RPMI7951 (cell line): ENCODE measurements around the gene COL4A4. TPM values are rescaled to one million over a fixed set of nuclear protein-coding genes. Genes with fewer than 3 reads are reported as not detected.

ENCODE experiments used
- DNase-seq: peaks from one replicate; pipeline ENCODE4 v3.0.0-alpha.2; 2012; ENCODE audit warnings: low read depth
- total RNA-seq: library from RNA; depleted of rRNA; stranded (reverse); fragments of >200 nt; shearing (Covaris generic); gene quantifications from 2 replicates; pipeline ENCODE4 v1.2.3, GENCODE V29; 2014; rRNA removed

The COL4A4 gene
- total RNA-seq, 1 experiment from 2014 or later: 0.72 TPM

DNA sequence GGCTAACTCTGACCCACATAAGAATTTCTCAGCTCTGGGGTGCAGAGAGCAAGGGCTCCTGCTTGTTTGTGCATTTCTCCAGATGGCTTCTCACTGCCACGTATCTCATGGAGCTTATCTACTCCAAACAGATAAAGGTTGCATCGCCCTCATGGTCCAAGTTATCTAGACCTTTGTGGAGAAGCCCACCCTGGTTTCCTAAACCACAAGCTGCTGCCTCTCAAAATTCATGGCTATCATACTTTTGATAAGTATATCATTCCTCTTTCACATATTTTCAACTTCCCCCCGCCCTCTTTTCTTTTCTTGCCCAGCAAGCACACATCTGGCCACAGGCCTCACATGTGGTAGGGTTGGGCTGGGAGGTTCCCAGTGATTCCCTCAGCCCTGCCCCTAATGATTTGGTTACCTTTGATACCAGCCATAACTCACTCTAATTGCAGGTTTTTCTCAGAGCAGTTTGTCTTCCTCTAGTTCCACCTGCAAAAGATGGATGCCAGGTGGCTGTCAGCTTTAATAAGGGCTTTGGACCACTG is 182.1 kb downstream of the COL4A4 start:
- no peak for DNase-seq

DNA sequence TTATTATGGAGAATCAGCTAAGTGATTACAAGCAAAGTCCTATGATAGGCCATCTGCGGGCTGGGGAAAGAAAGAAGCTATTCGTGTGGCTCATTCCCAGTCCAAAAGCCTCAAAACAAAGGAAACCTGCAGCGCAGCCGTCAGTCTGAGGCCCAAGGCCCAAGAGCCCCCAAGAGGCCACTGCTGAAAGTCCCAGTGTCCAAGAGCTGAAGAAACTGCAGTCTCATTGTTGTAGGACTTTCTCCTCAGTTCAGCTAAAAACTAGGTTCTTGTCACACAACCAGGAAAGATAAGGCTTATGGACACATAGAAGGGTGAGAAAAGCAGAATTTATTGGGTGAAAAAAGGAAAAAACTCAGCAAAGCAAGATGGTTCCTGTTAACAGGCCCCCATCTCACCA is 185.0 kb downstream of the COL4A4 start:
- no peak for DNase-seq

DNA sequence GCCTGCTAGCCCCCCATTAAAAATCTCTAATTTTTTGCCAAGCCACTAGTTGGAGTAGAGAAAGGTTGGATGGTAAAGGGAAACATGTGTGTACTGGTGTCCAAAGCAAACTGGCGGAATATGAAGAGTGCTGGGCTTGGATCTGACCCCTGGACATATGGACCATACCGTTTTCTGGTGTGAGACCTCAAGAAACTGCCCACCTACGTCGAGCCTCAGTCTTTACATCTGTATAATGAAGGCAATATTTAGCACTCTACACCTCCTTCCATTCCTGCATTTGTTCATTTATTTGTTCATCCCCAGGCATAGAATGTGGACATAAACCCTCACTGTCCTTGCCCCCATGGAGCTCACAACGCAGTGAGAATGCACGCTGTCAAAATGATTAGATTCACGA is 185.7 kb downstream of the COL4A4 start:
- no peak for DNase-seq

DNA sequence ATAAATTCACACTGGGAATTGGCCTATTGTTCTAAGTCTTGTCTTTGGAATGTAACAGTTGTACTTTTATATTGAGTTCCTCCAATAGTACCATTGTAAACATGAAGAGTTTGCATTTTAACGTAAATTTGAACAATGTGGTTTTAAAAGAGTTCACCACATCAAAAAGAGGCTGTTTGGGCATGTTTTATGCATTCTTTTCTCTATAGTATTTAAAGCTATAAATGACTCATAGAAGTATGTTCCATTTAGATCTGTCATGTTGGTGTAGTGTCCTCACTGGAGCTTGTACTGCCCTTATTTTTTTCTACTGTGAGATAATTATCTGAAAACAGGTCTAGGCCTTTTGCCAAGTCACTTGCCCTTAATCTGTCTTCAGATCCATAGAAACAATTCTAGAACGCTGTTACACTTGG is 186.2 kb downstream of the COL4A4 start:
- peak; percentile 83 for DNase-seq

DNA sequence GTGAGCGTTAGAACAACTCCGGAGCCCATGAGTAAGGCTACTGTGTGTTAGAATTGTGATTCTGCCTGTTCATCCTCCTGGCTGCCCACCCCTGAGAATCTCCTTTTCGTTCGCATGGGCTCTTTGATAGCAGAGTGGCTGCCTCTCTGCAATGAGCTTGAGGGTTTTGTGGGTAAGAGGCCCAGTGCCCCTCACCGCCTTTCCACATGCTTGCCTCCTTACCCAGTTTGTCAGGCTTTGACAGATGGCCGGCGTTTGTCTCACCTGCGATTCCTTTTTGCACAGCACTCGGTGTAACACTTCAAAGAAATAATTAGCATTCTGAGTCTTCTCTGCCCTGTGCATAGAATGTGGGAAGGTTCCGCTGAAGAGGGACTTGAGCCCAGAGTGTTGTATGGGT is 190.2 kb downstream of the COL4A4 start:
- no peak for DNase-seq

DNA sequence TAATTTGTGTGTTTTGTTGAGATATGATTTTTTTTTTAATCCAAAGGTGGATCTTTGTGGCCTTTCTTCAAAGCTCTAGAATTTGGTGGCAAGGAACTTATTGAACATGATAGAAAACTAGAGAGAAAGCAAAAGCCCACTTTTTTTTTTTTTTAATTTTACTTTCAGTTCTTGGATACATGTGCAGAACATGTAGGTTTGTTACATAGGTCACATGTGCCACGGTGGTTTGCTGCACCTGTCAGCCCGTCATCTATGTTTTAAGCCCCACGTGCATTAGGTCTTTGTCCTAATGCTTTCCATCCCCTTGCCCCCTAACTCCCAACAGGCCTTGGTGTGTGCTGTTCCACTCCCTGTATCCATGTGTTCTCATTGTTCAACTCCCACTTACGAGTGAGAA is 192.2 kb downstream of the COL4A4 start:
- no peak for DNase-seq

DNA sequence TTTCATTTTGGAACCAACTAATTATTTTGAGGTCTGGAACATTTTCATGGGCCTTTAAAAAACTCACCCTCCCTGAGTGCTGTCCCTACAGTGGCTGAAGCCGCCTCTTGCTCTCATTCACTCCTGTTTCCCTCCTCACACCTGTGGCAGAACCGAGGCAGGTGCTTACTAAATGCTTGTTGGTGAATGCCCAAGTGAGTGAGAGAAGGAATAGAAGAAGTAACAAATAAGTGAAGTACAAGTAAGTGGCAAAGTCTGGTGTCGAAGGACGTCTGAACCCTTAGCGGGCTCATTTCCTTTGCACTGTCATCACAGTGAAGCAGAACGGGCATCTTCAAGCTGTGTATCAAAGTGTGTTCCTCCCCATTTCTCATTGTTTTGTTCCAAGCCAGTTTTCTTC is 192.9 kb downstream of the COL4A4 start:
- DNase-seq: no peak

DNA sequence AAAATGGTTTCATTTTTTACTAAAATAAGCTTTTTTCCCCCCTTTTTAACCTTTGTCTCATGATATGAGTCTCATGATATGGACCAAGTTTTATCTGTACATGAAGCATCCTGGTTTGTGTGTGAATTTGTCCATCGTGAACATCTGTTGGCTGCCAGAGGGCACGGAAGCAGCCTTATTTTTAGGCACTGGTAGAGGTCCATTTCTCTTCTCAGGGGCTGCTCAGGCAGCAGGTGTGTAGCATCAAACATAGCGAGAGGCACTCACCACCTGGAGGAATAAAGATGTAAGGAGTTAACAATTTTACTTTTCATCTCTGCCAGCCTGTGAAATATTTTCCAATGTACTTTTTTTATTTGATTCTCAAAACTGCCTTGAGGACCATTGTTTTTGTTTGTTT is 193.6 kb downstream of the COL4A4 start:
- DNase-seq: no peak

DNA sequence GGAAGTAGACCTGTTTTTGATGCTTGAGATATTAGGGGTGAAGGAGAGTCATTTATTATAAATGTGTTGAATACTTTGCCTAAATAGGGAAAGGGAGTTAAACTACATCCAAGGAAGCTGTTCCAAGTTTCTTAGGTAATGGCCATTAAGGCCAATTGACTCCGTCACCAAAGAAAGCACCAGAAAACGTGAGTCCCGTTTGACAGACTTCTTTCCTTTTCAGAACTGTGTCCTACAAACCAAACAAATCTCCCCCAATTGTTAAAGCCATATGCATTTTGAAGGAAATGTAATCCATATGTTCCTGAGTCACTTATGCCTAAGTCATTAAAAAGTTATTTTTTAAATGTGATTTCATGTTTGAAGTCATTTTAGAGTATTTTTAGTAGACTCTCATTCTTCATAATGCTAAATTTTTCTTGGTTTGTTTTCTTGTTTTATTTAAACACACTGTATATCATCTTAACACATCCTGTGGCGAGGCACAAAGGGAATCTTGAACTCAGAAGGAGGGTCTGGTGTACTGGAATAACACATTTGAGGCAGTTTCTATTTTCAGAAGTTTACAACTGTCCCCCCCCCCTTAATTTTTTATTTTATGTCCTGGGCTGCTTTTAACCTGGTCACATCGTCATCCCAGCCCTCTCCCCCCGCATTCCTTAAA is 194.5 kb downstream of the COL4A4 start:
- no peak for DNase-seq

DNA sequence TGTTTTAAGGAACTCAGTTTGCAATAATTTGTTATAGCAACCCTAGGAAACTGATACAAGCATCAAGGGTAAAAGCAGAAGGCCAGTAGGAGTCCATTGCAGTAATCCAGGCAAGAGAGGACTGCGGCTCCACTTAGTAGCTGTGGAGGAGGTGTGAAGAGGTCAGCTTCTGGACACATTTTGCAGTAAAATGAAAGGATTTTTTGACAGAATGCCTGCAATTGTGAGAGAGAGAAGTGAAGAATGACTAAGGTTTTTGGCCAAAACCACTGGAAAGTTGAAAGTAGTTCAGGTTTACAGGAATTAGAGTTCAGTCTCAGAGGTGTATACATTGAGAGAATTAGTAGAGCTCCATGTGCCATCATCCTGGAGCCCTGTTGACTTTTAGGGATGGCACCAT is 198.6 kb downstream of the COL4A4 start:
- no peak for DNase-seq

DNA sequence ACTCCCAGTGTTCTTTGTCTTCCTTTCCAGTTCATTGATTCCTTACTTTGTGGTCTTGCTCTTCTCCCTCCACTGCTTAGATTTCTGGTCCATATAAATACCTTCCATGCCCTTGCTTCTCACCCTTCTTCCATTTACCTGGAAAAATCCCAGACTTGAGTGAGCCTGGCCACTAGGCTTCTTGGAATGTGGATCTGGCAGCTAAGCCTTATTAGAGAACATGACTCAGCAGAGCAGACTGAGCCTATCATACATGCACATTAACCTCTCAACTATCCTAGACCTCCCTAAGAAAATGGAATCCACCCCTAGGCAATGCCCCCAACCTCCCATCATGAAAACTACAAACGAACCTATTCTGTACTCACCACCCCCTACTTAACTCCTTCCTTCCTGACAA is 200.5 kb downstream of the COL4A4 start:
- DNase-seq: peak; percentile 82

DNA sequence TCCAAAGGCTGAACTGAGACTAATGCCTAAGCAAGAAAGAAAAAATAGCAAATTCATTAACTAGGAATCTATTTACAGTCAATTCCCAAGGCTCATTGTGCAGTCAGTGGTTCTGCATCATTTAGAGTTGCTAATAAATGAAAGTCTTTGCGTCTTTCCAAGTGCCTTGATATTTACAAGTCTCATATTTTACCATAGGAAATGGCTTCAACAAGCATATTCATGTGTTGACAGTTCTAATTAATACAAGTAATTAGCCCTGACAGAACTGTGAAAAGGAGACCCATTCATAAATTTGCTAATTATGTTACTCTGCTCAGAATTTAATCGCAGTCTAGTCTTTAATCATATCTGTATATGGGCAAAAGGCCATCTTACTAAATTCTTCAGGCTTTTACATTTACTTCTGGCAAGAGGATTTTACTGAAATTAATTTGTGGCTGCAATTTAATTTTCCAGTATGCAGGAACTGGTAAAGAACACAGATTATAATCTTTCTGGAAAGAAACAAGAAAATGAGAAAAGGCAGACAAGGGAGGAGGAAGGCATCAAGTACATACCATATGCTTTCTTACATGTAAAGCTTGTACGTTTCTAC is 201.7 kb downstream of the COL4A4 start:
- DNase-seq: no peak

DNA sequence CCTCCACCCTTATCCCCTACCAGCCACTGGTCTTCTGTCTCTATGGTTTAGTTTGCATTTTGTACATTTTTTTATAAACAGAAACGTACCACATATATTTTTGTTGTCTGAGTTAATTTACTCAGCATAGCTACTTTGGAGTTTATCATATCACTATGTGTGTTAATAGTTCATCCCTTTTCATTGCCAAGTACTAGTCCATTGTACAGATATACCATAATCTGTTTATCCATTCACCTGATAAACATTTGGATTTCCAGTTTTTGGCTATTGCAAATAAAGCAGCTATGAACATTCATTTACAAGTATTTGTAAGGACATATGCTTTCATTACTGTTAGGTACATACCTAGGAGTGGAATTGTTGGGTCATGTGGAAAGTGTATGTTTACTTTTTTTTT is 204.6 kb downstream of the COL4A4 start:
- no peak for DNase-seq

DNA sequence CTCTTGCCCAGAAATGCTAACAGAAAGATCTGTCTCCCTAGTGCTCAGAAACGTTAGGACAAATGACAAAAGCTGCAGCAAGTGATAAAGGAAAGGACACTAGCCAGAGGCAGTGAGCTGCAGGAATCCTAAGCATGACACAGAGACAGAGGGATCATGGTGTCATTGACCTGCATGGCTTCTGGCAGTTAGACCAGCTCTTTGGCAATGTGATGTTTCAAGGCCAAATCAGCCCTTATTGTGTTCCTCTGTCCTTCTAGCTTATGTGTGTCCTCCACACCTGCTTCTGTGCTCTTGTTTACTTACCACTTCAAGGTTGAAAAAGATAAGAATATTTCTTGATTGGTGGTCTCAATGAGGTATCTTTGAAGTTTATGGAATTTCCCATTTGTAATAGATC is 207.3 kb downstream of the COL4A4 start:
- DNase-seq: no peak

DNA sequence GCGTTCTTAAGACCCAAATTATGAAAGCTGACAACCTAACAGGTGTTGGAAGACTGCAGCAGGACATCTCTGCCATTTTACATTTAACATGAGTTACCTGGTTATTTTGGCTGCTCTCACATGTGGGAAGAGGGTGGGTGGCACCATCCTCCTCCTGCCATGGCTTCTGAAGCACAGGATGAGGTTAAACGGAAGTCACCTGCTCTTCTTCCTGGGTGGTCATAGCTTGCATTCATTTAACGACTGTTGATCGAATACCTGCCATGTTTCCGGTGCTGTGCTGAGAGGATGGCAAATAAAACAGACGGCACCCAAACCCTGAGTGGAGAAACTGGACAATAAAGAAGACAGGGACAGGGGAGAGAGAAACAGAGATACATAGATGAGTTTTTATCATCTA is 210.2 kb downstream of the COL4A4 start:
- DNase-seq: no peak

DNA sequence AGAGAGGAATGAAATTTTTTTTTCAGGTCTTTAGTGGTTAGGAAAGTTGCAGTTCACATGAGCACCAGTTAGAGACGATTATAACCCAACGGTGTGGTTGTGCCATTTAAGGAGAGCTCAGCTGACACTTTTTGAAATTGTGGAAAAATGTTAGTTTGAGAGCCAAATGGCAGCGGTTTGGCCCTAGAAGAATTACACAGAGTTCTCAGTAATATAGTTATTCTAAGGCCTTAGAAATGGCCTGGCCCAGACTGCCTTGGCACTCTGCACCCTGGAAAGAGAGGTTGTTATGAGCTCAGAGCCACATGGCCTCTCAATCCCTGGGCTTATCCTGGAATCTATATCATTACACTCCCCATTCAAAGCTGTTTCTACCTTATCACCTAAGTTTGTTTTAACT is 210.8 kb downstream of the COL4A4 start:
- no peak for DNase-seq

Other genes starting within 250 kb of the COL4A4 start
- 0.29 and 1.2 TPM in 2 replicates for gene COL4A3, start 419 bp upstream of the COL4A4 start, total RNA-seq
- 162 and 180 TPM in 2 replicates for gene MFF, start 161.0 kb upstream of the COL4A4 start, total RNA-seq
- gene TM4SF20, start 215.1 kb upstream of the COL4A4 start, total RNA-seq: not detected in 2 replicates
- gene SCYGR1, start 223.7 kb upstream of the COL4A4 start, total RNA-seq: not detected in 2 replicates